Measurements from ENCODE around the gene CALML6.

DNA sequence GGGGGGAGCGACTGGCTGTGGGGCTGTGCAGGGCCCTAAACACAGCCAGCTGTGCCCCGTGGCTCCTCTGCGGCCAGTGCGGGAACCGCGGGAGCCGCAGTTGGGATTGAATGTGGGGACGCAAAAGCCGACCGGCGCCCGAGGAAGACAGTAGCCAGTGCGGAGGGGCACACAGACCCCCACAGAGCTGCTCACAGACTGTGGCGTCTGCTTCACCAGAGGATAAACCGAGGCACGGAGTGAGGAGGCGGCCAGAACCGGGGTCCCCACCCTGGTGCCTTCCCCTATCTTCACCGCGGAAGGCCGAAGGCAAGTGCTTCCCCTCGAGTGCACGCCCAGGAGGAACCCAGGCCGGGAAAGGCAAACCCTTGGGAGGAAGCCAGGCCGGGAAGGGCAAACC, 12.7 kb downstream of the CALML6 start:
- TF ChIP-seq, protein P1, sequence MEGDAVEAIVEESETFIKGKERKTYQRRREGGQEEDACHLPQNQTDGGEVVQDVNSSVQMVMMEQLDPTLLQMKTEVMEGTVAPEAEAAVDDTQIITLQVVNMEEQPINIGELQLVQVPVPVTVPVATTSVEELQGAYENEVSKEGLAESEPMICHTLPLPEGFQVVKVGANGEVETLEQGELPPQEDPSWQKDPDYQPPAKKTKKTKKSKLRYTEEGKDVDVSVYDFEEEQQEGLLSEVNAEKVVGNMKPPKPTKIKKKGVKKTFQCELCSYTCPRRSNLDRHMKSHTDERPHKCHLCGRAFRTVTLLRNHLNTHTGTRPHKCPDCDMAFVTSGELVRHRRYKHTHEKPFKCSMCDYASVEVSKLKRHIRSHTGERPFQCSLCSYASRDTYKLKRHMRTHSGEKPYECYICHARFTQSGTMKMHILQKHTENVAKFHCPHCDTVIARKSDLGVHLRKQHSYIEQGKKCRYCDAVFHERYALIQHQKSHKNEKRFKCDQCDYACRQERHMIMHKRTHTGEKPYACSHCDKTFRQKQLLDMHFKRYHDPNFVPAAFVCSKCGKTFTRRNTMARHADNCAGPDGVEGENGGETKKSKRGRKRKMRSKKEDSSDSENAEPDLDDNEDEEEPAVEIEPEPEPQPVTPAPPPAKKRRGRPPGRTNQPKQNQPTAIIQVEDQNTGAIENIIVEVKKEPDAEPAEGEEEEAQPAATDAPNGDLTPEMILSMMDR (IDR thresholded peaks at IDR 0.05) = no peak
- TF ChIP-seq POLR2A (IDR thresholded peaks at IDR 0.05) = no peak

Data from body of pancreas (tissue), 4 donors.